Measurements from ENCODE around the gene NAPB.
"Not testable (repeated sequence)": the region's sequence is repeated elsewhere in the genome, so short reads cannot be mapped to it uniquely, and the experiment has no call there.

NAPB gene

DNA sequence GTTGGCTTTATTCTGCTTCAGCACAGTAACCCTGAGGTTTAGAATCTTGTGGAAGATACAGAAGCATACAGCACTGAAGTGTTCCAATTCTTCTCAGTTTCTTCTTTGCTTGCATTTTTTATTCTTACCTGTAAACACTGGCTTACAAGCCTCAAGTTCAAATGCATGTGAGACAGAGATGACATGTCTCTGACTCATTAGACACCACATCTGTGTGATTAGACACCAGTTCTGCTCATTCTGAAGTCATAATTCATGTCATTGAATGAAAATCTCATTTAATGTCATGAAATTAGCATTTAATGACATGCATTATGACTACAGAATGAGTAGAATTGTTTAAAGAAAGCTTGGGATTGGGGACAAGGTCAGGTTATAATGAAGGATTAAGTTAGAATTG lies 53.5 kb downstream of the NAPB start:
- DNase-seq (ENCODE audit: low read depth): no peak

GRCh38 chr20:23366384-23366783 lies 54.9 kb downstream of the NAPB start:
- DNase-seq (ENCODE audit: low read depth): no peak

DNA sequence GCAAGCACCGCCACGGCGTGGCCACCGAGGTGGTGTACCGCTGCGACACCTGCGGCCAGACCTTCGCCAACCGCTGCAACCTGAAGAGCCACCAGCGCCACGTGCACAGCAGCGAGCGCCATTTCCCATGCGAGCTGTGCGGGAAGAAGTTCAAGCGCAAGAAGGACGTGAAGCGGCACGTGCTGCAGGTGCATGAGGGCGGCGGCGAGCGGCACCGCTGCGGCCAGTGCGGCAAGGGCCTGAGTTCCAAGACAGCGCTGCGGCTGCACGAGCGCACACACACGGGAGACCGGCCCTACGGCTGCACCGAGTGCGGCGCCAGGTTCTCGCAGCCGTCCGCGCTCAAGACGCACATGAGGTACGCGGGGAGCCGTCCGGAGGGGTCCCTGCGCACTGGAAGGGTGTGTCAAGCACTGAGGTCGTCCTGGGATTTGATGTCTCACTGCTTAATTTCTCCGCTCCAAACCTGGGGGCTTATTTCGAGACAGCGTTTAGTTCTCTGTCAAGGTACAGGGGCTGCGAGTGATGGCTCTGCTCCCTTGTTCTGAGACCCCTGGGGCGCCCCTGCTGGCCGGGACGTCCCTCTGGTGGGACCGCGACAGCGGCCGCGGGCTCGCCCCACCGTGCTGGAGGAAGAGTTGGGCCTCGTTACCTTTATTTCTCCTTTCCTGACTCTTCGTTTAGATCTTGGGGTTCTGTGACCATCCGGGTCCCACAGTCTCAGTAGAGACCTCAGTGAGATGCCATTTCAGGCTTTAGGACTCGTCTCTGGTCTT lies 55.7 kb downstream of the NAPB start:
- DNase-seq (ENCODE audit: low read depth): no peak

DNA sequence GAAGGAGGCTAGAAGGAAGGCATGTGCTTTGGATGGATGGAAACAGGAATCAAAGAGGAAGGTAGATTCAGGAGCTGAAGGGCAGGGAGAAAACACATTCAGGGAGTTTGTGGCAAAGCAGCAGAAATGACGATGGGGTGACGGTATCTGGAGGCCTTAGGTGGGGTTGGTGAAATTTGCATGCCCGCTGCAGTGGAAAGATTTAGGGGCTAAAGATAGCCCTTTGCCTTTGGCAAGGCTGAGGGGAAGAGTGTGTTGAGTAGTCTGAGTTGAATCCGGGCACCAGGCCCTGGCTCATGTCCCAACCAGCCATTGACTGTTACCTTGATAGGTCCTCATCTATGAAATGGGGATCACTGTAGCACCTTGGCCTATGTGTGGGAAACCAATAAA lies 58.0 kb downstream of the NAPB start:
- DNase-seq (ENCODE audit: low read depth): no peak

GRCh38 chr20:23362392-23363256 lies 58.7 kb downstream of the NAPB start:
- no peak for DNase-seq (ENCODE audit: low read depth)

- DNase-seq (ENCODE audit: low read depth): peak; percentile 78
Measured at GRCh38 chr20:23361476-23362391, 59.6 kb downstream of the NAPB start, which contains the start of gene GZF1. Gene GZF1 (plus strand): TSS chr20:23362182. CDS start chr20:23364384, 2,202 bp downstream.

- DNase-seq (ENCODE audit: low read depth): no peak
Measured at GRCh38 chr20:23361119-23361475, 60.2 kb downstream of the NAPB start.

GRCh38 chr20:23360531-23360930 lies 60.8 kb downstream of the NAPB start:
- no peak for DNase-seq (ENCODE audit: low read depth)

DNA sequence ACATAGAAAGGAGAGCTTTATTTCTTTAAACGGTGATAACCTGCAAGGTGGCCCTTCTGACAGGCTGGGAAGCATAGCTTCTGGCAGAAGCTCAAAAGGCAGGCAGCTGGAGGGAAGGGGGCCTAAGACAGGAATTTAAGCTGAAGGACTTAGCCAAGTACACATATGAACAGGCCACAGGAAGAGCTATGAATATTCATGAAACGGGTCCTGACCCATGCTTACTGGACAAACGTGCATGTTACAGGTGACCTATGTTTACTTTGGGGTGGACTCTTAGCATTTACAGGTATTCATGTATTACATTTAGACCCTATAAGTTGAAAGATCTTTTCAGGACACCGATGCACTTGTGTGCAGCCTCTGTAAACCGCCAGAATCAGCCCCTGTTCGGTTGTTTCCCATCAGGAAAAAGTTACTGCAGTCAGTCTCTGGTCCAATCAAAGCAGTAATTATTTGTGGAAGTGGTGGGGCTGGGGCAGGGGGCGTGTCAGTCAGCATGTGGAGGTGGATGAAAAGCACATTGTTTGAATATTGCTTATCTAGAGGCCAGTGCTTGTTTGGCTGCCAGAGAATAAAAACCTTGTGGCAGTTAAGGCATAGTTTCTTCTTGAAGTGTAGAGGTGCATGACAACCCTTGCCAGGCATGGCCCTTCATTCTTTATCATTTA lies 62.2 kb downstream of the NAPB start:
- no peak for DNase-seq (ENCODE audit: low read depth)

DNA sequence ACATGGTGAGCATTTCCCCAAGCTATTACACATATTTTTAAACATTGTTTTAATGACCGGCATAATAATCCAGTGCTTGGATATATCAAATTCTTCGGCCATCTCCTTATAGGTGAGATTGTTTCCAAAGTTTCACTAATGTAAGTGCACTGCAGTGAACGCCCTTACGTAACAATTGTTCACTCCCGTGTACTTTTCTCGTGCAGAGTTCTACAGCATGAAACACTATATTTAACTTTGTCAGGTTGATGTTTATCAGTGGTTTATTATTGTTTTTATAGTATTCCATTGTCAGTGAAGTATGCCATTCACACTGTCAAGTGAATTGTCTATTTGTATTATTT lies 62.8 kb downstream of the NAPB start:
- DNase-seq (ENCODE audit: low read depth): no peak

DNA sequence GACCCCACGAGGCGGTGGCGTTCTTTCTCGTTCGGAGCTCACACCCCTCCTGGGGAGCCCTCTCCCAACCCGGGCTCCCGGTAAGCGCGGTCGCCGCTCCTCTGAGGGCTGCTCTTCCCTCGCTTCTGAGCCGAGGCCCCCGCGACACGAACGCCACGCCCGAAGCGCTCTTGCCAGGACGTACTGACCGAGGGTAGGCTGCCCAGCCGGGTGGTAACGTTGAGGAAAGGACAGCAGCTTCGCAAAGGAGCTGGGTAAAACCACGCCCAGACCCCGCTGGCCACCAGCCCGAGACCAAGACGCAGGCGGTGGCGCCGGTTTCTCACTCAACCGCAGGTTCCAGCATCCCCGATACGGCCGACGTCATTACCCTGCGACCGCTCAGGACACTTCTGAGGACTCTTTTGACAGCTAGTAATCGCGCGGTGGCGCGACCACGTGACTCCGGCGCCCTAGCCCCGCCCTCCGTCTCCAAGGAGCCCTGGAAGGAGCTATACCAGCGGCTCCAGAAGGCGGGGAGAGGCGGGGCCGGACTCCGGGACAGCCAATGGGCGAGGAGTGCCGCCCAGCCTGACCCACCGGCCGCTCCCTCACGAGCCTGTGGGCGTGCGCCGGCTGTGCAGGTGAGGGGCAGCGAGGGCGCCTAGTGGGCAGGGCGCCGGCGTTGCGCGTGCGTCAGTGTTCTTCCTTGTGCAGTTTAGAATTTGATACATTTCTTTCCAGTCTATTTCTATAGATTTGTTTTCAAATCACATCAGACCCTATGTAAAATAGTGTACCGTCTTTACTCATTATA lies 63.3 kb downstream of the NAPB start:
- peak; percentile 98 for DNase-seq (ENCODE audit: low read depth)

- no peak for DNase-seq (ENCODE audit: low read depth)
Measured at GRCh38 chr20:23356203-23356602, 65.1 kb downstream of the NAPB start.

GRCh38 chr20:23350904-23351838 lies 70.1 kb downstream of the NAPB start:
- no peak for DNase-seq (ENCODE audit: low read depth)

- peak; percentile 96 for DNase-seq (ENCODE audit: low read depth)
Measured at GRCh38 chr20:23350196-23350903, 70.9 kb downstream of the NAPB start, which contains the start of gene NXT1. Gene NXT1 (plus strand): TSS chr20:23350791. CDS start chr20:23354042, 3,251 bp downstream.

- DNase-seq (ENCODE audit: low read depth): no peak
Measured at GRCh38 chr20:23349338-23350195, 71.7 kb downstream of the NAPB start.

DNA sequence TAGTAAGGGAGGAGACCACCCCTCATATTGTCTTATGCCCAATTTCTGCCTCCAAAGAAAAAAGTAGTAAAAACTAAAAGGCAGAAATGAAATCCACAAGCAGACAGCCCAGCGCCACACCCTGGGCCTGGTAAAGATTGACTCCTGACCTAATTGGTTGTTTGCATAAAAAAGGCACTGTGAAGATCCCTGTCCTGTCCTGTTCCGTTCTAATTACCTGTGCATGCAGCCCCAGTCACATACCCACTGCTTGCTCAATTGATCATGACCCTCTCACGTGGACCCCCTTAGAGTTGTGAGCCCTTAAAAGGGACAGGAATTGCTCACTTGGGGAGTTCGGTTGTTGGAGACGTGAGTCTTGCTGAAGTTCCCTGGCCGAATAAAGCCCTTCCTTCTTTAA lies 72.8 kb downstream of the NAPB start:
- not testable (repeated sequence) for DNase-seq (ENCODE audit: low read depth)

GRCh38 chr20:23347791-23348190 lies 73.5 kb downstream of the NAPB start:
- DNase-seq (ENCODE audit: low read depth): no peak

GRCh38 chr20:23346002-23346401 lies 75.3 kb downstream of the NAPB start:
- DNase-seq (ENCODE audit: low read depth): no peak
